Adrenal gland (tissue), 12 donors: Measurements from ENCODE around the gene VASP. TPM values are rescaled to one million over a fixed set of nuclear protein-coding genes. Genes with fewer than 3 reads are reported as not detected.

Source experiments
- DNase-seq, 7 donors: peaks; one replicate each; pipeline ENCODE4 v3.0.0-alpha.2; 2019 to 2020
- H3K27ac ChIP-seq, 5 donors: fragments of 200-600 bp; sonication (generic) in 4 of 5; 1 replicate in 3 of 5; 2 replicates in 2 of 5; pipeline versions ENCODE4 v1.5.1 to v1.8.0; 2016 to 2020; ENCODE audit warnings: mild to moderate bottlenecking in 1 of 5
- H3K27me3 ChIP-seq: fragments of 200-600 bp; 2 replicates; pipeline ENCODE4 v1.8.0; 2021
- H3K36me3 ChIP-seq, 2 donors: fragments of 200-600 bp; replicated peaks in 1 of 2; 1 replicate in 1 of 2; 2 replicates in 1 of 2; pipeline versions ENCODE4 v1.5.1 to v1.8.0; 2018 to 2022
- H3K4me1 ChIP-seq, 2 donors: fragments of 200-600 bp; replicated peaks in 1 of 2; 1 replicate in 1 of 2; 2 replicates in 1 of 2; pipeline versions ENCODE4 v1.5.1 to v1.8.0; 2018 to 2021
- H3K4me3 ChIP-seq, 4 donors: fragments of 200-600 bp; sonication (generic) in 3 of 4; one replicate each; pipeline ENCODE4 v1.5.1; 2016 to 2018
- H3K9me3 ChIP-seq, 3 donors: fragments of 200-600 bp; sonication (generic) in 1 of 3; replicated peaks in 1 of 3; 1 replicate in 2 of 3; 2 replicates in 1 of 3; pipeline versions ENCODE4 v1.5.1 to v1.8.0; 2016 to 2021
- POLR2A ChIP-seq, 2 donors: fragments of 450-650 bp; IDR thresholded peaks; one replicate each; pipeline ENCODE4 v1.6.1; 2017; ENCODE audit warnings: antibody characterized with exemption in 2 of 2, mild to moderate bottlenecking in 2 of 2, moderate library complexity in 1 of 2
- WGBS, 4 donors: extraction: QIAGEN DNeasy Blood & Tissue Kit in 2 of 4; methylation state at CpG; one replicate each; pipeline versions ENCODE4 v1.1.5 to v1.1.7; 2013 to 2017; 5-methylcytosine and 5-hydroxymethylcytosine counted together
- intact Hi-C, 2 donors: fragments of 100-400 bp; cut with DNase I; formaldehyde crosslinking; loops; one replicate each; pipeline versions ENCODE4 v1.14.1 to v1.15.0; 2022 to 2023
- polyA plus RNA-seq, 3 donors: library from polyadenylated mRNA; stranded (reverse); fragments of 200-250 nt in 2 of 3; fragments of 350-450 nt in 1 of 3; fragmentation: Illumina TruSeq in 1 of 3; extraction: RNeasy Lipid Tissue Mini Kit (QIAGEN cat#74804) in 1 of 3; gene quantifications; one replicate each; pipeline ENCODE4 v1.2.3, GENCODE V29; 2013 to 2014
- total RNA-seq, 9 donors: library from RNA; depleted of rRNA in 4 of 9; stranded (reverse); fragments of >200 nt in 4 of 9; fragments of 120-200 nt in 1 of 9; fragmentation: NEBNext Ultra II Directional in 1 of 9; extraction: Animal tissue kit (Norgen Biotek cat#: 25700) in 1 of 9; gene quantifications; one replicate each; pipeline versions ENCODE4 v1.1.0 to v1.2.4, GENCODE V29; 2013 to 2023
- TF ChIP-seq, protein P1 (sequence below), 6 experiments: fragments of 450-650 bp in 4 of 6; fragments of 200-600 bp in 2 of 6; sonication (generic) in 1 of 6; IDR thresholded peaks; 1 replicate in 5 of 6; 2 replicates in 1 of 6; pipeline versions ENCODE4 v1.5.1 to v1.8.0; 2016 to 2021; ENCODE audit warnings: antibody characterized with exemption in 6 of 6, mild to moderate bottlenecking in 2 of 6, moderate library complexity in 1 of 6
- donor health status: healthy with polysubstance abuse.
- donor health status: Bipolar disorder and iron deficiency.
- donor health status: DM: yes; HTN: yes; CAD: no.
- donor health status: DM: no; HTN: no; CAD: no.
- donor health status: DM: no; HTN: no; CAD: no.
- donor health status: DM: yes; HTN: yes; CAD: no.

Gene VASP
- total and polyA plus RNA-seq, 12 donors, result 28.7 to 118 (median 63.2) TPM

DNA sequence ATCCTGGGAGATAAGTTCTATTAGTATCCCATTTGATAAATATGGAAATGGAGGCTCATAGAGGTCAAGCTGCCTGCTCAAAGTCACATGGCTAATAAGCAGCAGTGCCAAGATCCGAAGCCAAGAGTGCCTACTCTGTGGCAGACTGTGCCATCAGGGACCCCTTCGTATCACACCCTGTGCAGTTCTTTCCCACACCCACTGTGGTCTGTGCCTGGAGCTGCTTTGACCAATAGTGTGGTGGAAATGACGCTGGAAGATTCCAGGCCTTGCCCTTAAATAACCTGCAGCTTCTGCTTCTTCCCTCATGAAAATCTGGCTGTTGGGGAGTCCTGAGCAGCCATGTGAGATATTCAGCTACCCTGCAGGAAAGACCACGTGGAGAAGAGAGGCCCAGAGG, 67.2 kb downstream of the VASP start:
- WGBS, 4 donors, result 58 to 67% (median 64%) methylated on average over 4 of the region's 4 CpGs
- H3K4me1 ChIP-seq, result peaks cover 10 to 11% of the 10 kb centered on the region in 2 donors
- TF ChIP-seq POLR2A (IDR thresholded peaks at IDR 0.05), result no peak
- TF ChIP-seq, protein P1, sequence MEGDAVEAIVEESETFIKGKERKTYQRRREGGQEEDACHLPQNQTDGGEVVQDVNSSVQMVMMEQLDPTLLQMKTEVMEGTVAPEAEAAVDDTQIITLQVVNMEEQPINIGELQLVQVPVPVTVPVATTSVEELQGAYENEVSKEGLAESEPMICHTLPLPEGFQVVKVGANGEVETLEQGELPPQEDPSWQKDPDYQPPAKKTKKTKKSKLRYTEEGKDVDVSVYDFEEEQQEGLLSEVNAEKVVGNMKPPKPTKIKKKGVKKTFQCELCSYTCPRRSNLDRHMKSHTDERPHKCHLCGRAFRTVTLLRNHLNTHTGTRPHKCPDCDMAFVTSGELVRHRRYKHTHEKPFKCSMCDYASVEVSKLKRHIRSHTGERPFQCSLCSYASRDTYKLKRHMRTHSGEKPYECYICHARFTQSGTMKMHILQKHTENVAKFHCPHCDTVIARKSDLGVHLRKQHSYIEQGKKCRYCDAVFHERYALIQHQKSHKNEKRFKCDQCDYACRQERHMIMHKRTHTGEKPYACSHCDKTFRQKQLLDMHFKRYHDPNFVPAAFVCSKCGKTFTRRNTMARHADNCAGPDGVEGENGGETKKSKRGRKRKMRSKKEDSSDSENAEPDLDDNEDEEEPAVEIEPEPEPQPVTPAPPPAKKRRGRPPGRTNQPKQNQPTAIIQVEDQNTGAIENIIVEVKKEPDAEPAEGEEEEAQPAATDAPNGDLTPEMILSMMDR (IDR thresholded peaks at IDR 0.05), result no peak
- H3K36me3 ChIP-seq, result no peaks in the 10 kb centered on the region
- intact Hi-C loops, result no loop called here
- H3K27ac ChIP-seq, result peak overlapping the region in 2 of 5 donors; percentile 19 to 34
- no peaks in the 10 kb centered on the region for H3K9me3 ChIP-seq
- no peak overlapping the region for H3K4me3 ChIP-seq
- no peak for DNase-seq
- no peaks in the 10 kb centered on the region for H3K27me3 ChIP-seq

DNA sequence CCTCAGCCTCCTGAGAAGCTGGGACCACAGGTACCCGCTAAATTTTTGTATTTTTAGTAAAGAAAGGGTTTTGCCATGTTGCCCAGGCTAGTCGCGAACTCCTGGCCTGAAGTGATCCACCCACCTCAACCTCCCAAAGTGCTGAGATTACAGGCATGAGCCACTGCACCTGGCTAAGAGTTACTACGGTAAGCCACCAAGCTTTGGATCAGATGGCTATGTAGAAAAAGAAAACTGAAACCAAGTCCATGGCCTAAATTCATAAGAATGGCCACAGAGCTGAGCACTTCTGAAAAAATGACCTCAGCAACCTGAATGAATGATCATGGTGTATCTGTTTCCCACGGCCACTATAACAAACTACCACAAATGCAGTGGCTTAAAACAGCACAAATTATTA, 67.9 kb downstream of the VASP start:
- WGBS, 4 donors, result 86 to 93% (median 91%) methylated on average over 5 of the region's 5 CpGs
- no peak for TF ChIP-seq POLR2A (IDR thresholded peaks at IDR 0.05)
- TF ChIP-seq, protein P1 (IDR thresholded peaks at IDR 0.05), result no peak
- H3K4me3 ChIP-seq, result no peak overlapping the region
- DNase-seq, result no peak
- H3K4me1 ChIP-seq, result peaks cover 10 to 11% of the 10 kb centered on the region in 2 donors
- no peaks in the 10 kb centered on the region for H3K27me3 ChIP-seq
- no peaks in the 10 kb centered on the region for H3K36me3 ChIP-seq
- H3K27ac ChIP-seq, result peak overlapping the region in 2 of 5 donors; percentile 19 to 34
- intact Hi-C loops, result no loop called here
- no peaks in the 10 kb centered on the region for H3K9me3 ChIP-seq

Other genes with a start within 250 kb of the VASP start
- 10 to 100 TPM in 1 of 9 donors, 1 to 10 TPM in 1, under 1 TPM in 2, not detected in 5; 0.33 to 51.3 (median 0.84) TPM for gene CKM, start 184.6 kb upstream of the VASP start, total RNA-seq
- gene CKM, start 184.6 kb upstream of the VASP start, polyA plus RNA-seq, result 1 to 10 TPM in 2 of 3 donors, not detected in 1; 1.5 to 2.7 TPM
- under 1 TPM in 3 of 9 donors, not detected in 6; 0.17 to 0.30 (median 0.28) TPM for gene KLC3, start 166.7 kb upstream of the VASP start, total RNA-seq
- under 1 TPM in 2 of 3 donors, not detected in 1; 0.16 to 0.17 TPM for gene KLC3, start 166.7 kb upstream of the VASP start, polyA plus RNA-seq
- 10 to 100 TPM; 10.1 to 31.9 (median 26.6) TPM for gene ERCC2, start 136.9 kb upstream of the VASP start, total RNA-seq
- gene ERCC2, start 136.9 kb upstream of the VASP start, polyA plus RNA-seq, result 10 to 100 TPM; 19.6 to 53.3 (median 31.3) TPM
- 10 to 100 TPM in 8 of 9 donors, 1 to 10 TPM in 1; 1.7 to 55.7 (median 35.2) TPM for gene PPP1R13L, start 102.4 kb upstream of the VASP start, total RNA-seq
- 10 to 100 TPM; 11.9 to 95.2 (median 35.2) TPM for gene PPP1R13L, start 102.4 kb upstream of the VASP start, polyA plus RNA-seq
- 1 to 10 TPM; 3.6 to 9.2 (median 6.6) TPM for gene POLR1G, start 100.8 kb upstream of the VASP start, total RNA-seq
- gene POLR1G, start 100.8 kb upstream of the VASP start, polyA plus RNA-seq, result 10 to 100 TPM in 1 of 3 donors, 1 to 10 TPM in 2; 3.1 to 11.3 (median 9.5) TPM
- gene ERCC1, start 83.6 kb upstream of the VASP start, total RNA-seq, result 100 to 1,000 TPM in 2 of 9 donors, 10 to 100 TPM in 7; 63.6 to 107 (median 86.1) TPM
- 10 to 100 TPM; 62.9 to 89.2 (median 87.0) TPM for gene ERCC1, start 83.6 kb upstream of the VASP start, polyA plus RNA-seq
- gene FOSB, start 39.5 kb upstream of the VASP start, total RNA-seq, result 10 to 100 TPM in 1 of 9 donors, 1 to 10 TPM in 8; 1.0 to 21.7 (median 3.0) TPM
- gene FOSB, start 39.5 kb upstream of the VASP start, polyA plus RNA-seq, result 10 to 100 TPM in 1 of 3 donors, 1 to 10 TPM in 1, under 1 TPM in 1; 0.95 to 11.1 (median 4.3) TPM
- 10 to 100 TPM in 7 of 9 donors, 1 to 10 TPM in 2; 7.7 to 65.8 (median 19.9) TPM for gene RTN2, start 10.4 kb upstream of the VASP start, total RNA-seq
- gene RTN2, start 10.4 kb upstream of the VASP start, polyA plus RNA-seq, result 10 to 100 TPM in 1 of 3 donors, 1 to 10 TPM in 2; 4.8 to 11.8 (median 7.4) TPM
- 1 to 10 TPM in 6 of 9 donors, under 1 TPM in 1, not detected in 2; 0.33 to 2.5 (median 1.4) TPM for gene PPM1N, start 9.0 kb upstream of the VASP start, total RNA-seq
- gene PPM1N, start 9.0 kb upstream of the VASP start, polyA plus RNA-seq, result 1 to 10 TPM in 2 of 3 donors, under 1 TPM in 1; 0.99 to 3.7 (median 1.7) TPM
- 10 to 100 TPM in 7 of 9 donors, 1 to 10 TPM in 2; 6.5 to 34.1 (median 17.4) TPM for gene OPA3, start 77.3 kb downstream of the VASP start, total RNA-seq
- gene OPA3, start 77.3 kb downstream of the VASP start, polyA plus RNA-seq, result 10 to 100 TPM in 1 of 3 donors, 1 to 10 TPM in 2; 4.3 to 19.7 (median 7.3) TPM
- gene GPR4, start 94.7 kb downstream of the VASP start, total RNA-seq, result 1 to 10 TPM in 8 of 9 donors, under 1 TPM in 1; 0.55 to 7.8 (median 3.5) TPM
- 10 to 100 TPM in 1 of 3 donors, 1 to 10 TPM in 2; 7.6 to 11.3 (median 9.6) TPM for gene GPR4, start 94.7 kb downstream of the VASP start, polyA plus RNA-seq
- 100 to 1,000 TPM in 4 of 9 donors, 10 to 100 TPM in 5; 20.7 to 139 (median 93.2) TPM for gene EML2, start 131.9 kb downstream of the VASP start, total RNA-seq
- gene EML2, start 131.9 kb downstream of the VASP start, polyA plus RNA-seq, result 10 to 100 TPM; 22.8 to 88.9 (median 78.9) TPM
- gene GIPR, start 160.7 kb downstream of the VASP start, total RNA-seq, result 1 to 10 TPM in 1 of 9 donors, under 1 TPM in 5, not detected in 3; 0.28 to 1.3 (median 0.70) TPM
- 1 to 10 TPM in 1 of 3 donors, under 1 TPM in 1, not detected in 1; 0.80 to 1.8 TPM for gene GIPR, start 160.7 kb downstream of the VASP start, polyA plus RNA-seq
- 100 to 1,000 TPM; 179 to 473 (median 318) TPM for gene SNRPD2, start 184.5 kb downstream of the VASP start, total RNA-seq
- gene SNRPD2, start 184.5 kb downstream of the VASP start, polyA plus RNA-seq, result 100 to 1,000 TPM; 233 to 440 (median 329) TPM
- 10 to 100 TPM in 4 of 9 donors, 1 to 10 TPM in 5; 2.8 to 14.4 (median 9.8) TPM for gene QPCTL, start 185.2 kb downstream of the VASP start, total RNA-seq
- gene QPCTL, start 185.2 kb downstream of the VASP start, polyA plus RNA-seq, result 10 to 100 TPM in 2 of 3 donors, 1 to 10 TPM in 1; 5.2 to 17.2 (median 14.1) TPM
- 10 to 100 TPM in 7 of 9 donors, 1 to 10 TPM in 2; 5.2 to 25.6 (median 11.6) TPM for gene FBXO46, start 223.4 kb downstream of the VASP start, total RNA-seq
- 10 to 100 TPM in 1 of 3 donors, 1 to 10 TPM in 2; 3.2 to 19.5 (median 9.1) TPM for gene FBXO46, start 223.4 kb downstream of the VASP start, polyA plus RNA-seq
- gene MEIOSIN, start 226.0 kb downstream of the VASP start, total RNA-seq, result under 1 TPM in 1 of 9 donors, not detected in 8; 0.06 TPM
- gene MEIOSIN, start 226.0 kb downstream of the VASP start, polyA plus RNA-seq, result under 1 TPM in 2 of 3 donors, not detected in 1; 0.03 to 0.05 TPM